ENCODE results near the gene KNSTRN. TPM values are rescaled to one million over a fixed set of nuclear protein-coding genes. Genes with fewer than 3 reads are reported as not detected.

Gene KNSTRN
- total RNA-seq, 1 experiment from 2014 or later, result 72.2 TPM

DNA sequence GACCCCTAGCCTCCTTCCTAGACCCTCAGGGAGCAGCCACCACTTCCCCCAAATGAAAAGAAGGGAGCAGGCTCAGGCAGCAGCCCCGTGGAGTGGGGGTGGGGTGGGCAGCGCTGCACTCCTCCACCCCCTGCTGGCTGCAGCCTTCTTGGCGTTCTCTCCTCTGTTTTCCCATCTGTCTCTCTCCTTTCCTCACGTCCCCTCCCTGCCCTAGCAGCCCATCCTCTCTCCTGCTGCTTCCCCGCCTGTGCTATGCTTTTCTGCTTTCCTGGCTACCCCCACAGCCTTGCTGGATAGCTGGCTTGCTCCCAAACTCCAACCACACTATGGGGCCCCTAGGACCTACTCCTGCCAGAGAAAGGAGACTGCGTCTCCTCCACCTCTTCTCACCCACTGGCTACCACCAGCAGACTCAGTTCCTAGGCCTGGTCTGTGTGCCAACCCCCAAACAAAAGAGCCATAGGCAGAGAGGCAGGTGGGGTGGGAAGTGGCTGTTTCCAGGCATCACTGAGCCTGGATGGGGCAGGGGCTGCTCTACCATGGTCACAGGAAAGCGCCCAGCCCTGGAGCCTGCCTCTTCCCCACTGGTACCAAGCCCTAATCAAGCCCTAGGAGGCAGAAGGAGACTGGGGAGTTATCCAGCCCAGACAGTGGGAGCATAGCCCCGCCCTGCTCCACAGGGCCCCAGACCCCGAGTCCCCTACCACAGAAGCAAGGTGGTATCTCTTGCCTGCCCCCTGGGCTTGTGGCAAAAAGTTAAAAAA lies 27.9 kb upstream of the KNSTRN start:
- Histone ChIP-seq H3K4me3 (ENCODE audit: insufficient read depth, low read depth, low read length) (no peak overlapping the region), H3K36me3 (replicated peaks; ENCODE audit: control insufficient read depth, insufficient read depth, low read length) (no peaks in the 10 kb centered on the region), H3K27me3 (ENCODE audit: control insufficient read depth, insufficient read depth, low read length) (peaks cover 19% of the 10 kb centered on the region)
- peak; percentile 91 for DNase-seq

DNA sequence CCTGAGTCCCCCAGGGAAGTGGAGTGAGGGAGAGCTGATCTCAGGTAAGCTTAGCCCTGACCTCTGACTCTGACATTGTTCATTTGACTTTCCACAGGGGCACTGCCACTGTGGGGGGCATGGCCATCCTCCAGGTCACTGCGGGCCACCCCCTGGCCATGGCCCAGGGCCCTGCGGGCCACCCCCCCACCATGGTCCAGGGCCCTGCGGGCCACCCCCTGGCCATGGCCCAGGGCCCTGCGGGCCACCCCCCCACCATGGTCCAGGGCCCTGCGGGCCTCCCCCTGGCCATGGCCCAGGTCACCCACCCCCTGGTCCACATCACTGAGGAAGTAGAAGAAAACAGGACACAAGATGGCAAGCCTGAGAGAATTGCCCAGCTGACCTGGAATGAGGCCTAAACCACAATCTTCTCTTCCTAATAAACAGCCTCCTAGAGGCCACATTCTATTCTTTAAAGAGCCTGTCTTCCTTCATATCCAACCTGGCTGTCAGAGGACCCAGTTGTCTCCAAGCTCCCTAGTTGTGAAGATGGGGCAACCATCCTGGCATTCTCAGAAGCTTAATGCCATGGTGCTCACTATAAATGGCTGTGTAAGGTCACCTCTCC lies 26.4 kb upstream of the KNSTRN start:
- Histone ChIP-seq H3K4me3 (ENCODE audit: insufficient read depth, low read depth, low read length) (no peak overlapping the region), H3K36me3 (replicated peaks; ENCODE audit: control insufficient read depth, insufficient read depth, low read length) (no peaks in the 10 kb centered on the region), H3K27me3 (ENCODE audit: control insufficient read depth, insufficient read depth, low read length) (peaks cover 21% of the 10 kb centered on the region)
- no peak for DNase-seq

DNA sequence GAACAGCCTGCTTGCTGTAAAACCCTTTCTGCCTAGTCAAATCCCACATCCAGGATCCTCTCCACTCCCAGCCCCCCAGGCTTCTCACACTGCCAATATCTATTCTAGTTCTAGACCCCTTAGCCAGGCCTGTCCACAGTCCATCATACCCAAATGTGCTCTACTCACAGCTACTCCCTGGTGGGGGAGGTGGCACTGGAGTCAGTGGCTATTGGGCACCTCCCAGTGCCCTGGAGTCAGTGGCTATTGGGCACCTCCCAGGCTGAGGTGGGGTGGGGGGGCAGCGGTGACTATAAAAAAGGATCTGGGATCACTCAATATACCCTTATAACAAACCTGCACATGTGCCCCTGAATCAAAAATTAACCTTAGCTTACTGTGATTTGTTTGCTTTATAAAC lies 25.3 kb upstream of the KNSTRN start:
- no peak overlapping the region; the same call in 1 of the 2 replicates for H3K4me3 ChIP-seq (ENCODE audit: insufficient read depth, low read depth, low read length)
- no peak for DNase-seq

DNA sequence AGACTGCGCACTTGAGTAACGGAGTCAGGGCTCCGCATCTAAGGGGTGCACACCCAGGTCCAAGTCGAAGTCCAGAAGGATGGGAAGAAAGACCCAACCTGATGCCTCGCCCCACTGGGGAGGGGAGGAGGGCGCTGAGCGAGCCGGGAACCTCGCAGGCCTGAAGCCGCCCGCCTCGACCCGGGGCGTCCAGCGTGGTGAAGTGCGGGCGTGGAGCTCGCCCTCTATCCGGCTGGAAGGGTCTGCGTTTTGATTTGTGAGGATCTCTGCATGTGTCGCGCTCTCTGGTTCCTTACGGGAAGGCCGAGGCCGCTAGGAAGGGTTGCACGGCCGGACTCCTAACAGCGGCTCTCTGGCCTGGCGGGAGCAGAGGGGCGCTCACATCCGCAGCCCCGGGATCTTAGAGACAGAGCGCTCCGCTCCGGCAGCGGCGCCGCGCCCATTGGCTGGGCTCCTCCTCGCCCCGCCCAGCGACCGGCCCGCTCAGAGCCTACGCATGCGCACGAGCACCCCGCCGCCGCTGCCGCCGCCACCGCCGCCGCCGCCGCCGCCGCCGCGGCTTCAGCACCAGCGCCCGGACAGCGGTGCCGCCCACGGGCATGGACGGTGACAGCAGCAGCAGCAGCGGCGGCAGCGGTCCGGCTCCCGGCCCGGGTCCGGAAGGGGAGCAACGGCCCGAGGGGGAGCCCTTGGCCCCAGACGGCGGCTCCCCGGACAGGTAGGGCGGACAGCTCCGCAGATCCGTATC lies 24.6 kb upstream of the KNSTRN start, which contains the start of gene DISP2:
TSS of gene DISP2 (plus strand) at position 497 of the 748 bp plus-strand sequence. CDS start at position 600, 103 bp downstream.
- Histone ChIP-seq H3K4me3 (ENCODE audit: insufficient read depth, low read depth, low read length) (peak within 1 kb of the TSS; percentile 56), H3K27me3 (ENCODE audit: control insufficient read depth, insufficient read depth, low read length) (peaks cover 21% of the 10 kb centered on the region), H3K36me3 (replicated peaks; ENCODE audit: control insufficient read depth, insufficient read depth, low read length) (no peaks in the 10 kb centered on the region)
- peak; percentile 100 for DNase-seq

More for the DNA sequence above, 25.3 kb upstream of the KNSTRN start:
- Histone ChIP-seq H3K27me3 (ENCODE audit: control insufficient read depth, insufficient read depth, low read length) (peaks cover 21% of the 10 kb centered on the region), H3K36me3 (replicated peaks; ENCODE audit: control insufficient read depth, insufficient read depth, low read length) (no peaks in the 10 kb centered on the region)

DNA sequence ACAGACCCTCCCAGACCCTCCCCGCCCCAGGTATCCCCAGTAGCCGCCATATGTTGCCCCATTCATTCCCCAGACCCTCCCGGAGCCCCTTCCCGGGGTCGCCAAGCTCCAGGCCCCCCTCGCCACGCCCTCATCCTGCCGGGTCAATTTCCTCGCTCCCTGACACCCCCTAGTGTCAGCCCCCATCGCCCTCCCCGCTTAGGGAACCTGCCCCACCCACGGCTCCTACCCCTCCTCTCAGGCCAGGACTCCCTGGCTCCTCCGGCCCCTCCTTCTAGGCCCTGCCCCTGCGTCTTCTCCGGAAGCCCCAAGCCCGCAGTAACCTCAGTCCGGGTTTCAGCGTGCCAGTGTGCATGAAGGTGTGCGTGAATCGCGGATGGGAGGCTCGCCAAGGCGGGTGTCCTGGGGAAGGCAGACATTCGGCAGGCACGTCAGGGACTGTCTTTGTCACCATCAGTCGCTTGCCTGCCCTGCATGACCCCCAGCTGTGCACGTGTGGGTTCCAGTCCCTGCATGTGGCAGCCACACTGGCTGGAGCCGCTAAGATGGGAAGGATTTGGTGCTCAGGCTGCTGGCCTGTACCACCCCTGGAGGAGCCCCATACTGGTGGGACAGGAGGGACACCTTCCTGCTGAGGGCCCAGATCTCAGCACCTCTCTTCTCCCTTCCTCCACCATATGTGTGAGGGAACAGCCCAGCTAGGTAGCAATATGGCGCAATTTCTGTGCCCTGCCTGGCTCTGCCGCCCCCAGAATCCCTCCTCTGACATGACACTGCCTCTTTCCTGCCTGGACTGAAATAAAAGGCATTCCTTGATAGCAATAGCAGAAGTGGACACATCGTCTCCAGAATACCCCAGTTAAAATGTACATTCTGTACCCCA lies 23.8 kb upstream of the KNSTRN start:
- Histone ChIP-seq H3K4me3 (ENCODE audit: insufficient read depth, low read depth, low read length) (peak overlapping the region; percentile 47), H3K36me3 (replicated peaks; ENCODE audit: control insufficient read depth, insufficient read depth, low read length) (no peaks in the 10 kb centered on the region), H3K27me3 (ENCODE audit: control insufficient read depth, insufficient read depth, low read length) (peaks cover 21% of the 10 kb centered on the region)
- DNase-seq, result peak; percentile 87

DNA sequence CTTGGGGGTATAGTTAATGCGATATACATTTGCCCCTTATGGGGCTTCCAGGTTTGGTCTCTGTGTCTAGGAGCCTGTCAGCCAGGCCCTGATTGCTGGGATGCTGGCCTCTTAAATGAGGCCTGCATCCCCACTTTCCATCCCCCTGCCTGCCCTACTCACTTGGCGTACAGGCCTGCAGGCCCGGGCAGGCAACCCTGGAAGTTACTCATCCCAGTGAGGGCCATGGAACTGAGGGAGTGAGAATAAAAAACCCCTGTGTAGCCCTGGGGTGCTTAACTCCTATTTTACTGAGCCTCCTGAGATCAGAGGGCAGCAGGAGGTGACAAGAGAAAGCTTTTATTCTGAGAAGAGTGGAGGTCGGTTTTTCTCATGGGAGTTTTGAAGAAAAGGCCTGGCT lies 22.5 kb upstream of the KNSTRN start:
- no peak for DNase-seq
- Histone ChIP-seq H3K27me3 (ENCODE audit: control insufficient read depth, insufficient read depth, low read length) (peaks cover 21% of the 10 kb centered on the region), H3K4me3 (ENCODE audit: insufficient read depth, low read depth, low read length) (no peak overlapping the region), H3K36me3 (replicated peaks; ENCODE audit: control insufficient read depth, insufficient read depth, low read length) (no peaks in the 10 kb centered on the region)

DNA sequence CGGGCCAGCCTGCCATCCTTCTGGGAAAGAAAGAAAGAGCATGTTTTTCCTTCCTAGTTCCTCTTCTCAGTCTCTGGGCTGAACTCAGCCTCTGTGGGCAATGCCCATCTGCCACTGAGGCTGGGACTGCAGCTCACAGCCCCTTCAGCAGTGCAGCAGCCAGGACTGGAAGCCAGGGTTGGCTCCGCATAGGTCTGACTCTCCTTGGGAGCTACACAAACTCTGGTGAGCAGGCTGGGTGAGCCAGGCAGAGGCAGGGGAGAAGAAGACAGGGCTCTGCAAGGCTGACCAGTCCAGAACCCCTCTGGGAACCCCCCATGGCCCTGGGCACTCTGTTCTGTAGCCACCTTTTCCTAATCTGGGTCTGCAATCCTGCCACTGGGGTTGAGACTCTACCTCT lies 20.9 kb upstream of the KNSTRN start:
- no peak for DNase-seq
- no peaks in the 10 kb centered on the region for H3K36me3 ChIP-seq (replicated peaks; ENCODE audit: control insufficient read depth, insufficient read depth, low read length)
- H3K4me3 ChIP-seq (ENCODE audit: insufficient read depth, low read depth, low read length), result no peak overlapping the region
- H3K27me3 ChIP-seq (ENCODE audit: control insufficient read depth, insufficient read depth, low read length), result peaks cover 19% of the 10 kb centered on the region

DNA sequence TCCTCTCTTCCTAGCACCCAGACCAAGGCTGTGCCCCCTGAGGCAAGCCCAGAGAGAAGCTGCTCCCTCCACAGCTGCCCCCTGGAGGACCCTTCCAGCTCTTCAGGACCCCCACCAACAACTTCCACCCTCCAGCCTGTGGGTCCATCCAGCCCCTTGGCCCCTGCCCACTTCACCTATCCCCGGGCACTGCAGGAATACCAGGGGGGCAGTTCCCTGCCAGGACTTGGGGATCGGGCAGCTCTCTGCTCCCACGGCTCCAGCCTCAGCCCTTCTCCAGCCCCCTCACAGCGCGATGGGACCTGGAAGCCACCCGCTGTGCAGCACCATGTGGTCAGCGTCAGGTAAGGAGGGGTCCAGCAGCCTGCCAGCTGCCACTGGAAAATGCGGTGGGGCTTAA lies 18.9 kb upstream of the KNSTRN start:
- Histone ChIP-seq H3K27me3 (ENCODE audit: control insufficient read depth, insufficient read depth, low read length) (peaks cover 24% of the 10 kb centered on the region), H3K4me3 (ENCODE audit: insufficient read depth, low read depth, low read length) (no peak overlapping the region), H3K36me3 (replicated peaks; ENCODE audit: control insufficient read depth, insufficient read depth, low read length) (no peaks in the 10 kb centered on the region)
- no peak for DNase-seq

DNA sequence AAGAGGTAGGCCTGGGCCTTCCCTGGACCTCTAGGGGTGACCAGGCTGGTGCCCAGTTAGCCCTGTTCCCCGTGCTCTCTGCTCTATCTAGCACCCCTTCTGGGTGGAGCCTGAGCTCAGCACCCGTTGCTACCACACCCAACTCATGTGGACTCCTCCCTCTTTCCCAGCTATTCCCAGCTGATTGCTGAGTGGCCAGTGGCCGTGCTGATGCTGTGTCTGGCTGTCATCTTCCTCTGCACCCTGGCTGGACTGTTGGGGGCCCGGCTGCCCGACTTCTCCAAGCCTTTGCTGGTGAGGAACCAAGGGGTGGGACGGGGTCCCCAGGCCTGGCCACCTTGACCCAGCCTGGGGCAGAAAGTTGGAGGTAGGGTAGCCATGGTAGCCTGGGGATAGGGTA lies 18.3 kb upstream of the KNSTRN start:
- Histone ChIP-seq H3K36me3 (replicated peaks; ENCODE audit: control insufficient read depth, insufficient read depth, low read length) (no peaks in the 10 kb centered on the region), H3K27me3 (ENCODE audit: control insufficient read depth, insufficient read depth, low read length) (peaks cover 22% of the 10 kb centered on the region), H3K4me3 (ENCODE audit: insufficient read depth, low read depth, low read length) (no peak overlapping the region)
- DNase-seq, result no peak

DNA sequence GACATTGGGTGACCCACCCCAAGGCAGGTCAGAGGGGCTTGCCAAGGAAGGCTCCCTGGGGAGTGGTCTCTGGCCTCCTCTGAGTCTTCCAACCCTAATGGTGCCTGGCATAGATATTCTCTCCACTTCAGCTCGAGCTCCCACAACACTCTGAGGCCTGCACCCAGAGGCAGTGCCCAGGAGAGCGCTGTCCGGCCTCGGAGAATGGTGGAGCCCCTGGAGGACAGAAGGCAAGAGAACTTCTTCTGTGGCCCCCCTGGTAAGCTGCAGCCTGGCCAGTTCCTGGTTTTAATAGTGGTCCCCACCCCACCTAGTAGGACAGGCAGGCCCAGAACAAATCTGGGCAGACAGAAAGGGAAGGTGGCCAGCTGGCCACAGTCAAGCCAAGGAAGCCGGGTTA lies 17.5 kb upstream of the KNSTRN start:
- no peak for DNase-seq
- Histone ChIP-seq H3K27me3 (ENCODE audit: control insufficient read depth, insufficient read depth, low read length) (peaks cover 19% of the 10 kb centered on the region), H3K36me3 (replicated peaks; ENCODE audit: control insufficient read depth, insufficient read depth, low read length) (no peaks in the 10 kb centered on the region), H3K4me3 (ENCODE audit: insufficient read depth, low read depth, low read length) (no peak overlapping the region)

DNA sequence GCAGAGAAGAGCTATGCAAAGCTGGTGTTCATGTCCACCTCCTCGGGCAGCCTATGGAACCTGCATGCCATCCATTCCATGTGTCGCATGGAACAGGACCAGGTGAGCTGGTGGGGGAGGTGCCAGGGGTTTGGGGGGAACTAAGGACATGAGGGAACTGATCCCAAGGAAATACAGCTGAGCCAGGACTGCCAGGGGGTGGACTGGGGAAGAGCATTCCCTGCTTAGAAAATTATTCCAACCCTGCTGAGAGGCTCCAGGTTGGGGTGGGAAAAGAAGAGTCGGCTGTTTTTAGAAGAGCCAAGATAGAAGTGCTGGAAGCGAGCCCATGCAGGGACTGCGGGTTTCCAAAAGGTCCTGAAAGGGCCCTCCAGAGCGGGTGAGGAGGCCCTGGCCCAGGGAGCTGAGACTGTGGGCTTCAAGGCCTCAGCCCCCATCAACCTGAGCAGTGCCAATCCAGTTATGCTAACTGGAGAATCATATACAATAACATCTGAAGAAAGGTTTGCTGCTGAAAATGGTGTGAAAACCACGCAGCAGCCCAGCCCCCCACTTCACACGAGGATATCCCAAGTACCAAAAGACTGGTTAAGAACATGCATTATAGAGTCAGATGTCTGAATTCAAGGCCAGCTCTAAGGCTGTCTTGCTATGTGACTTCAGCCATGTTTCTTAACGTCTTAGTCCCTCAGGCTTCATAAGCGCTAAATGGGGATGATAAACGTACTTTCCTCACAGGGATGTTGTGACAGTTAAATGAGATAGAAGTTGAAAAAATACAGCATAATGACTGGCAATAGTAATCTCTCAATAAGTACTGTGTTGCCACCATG lies 16.7 kb upstream of the KNSTRN start:
- Histone ChIP-seq H3K36me3 (replicated peaks; ENCODE audit: control insufficient read depth, insufficient read depth, low read length) (no peaks in the 10 kb centered on the region), H3K4me3 (ENCODE audit: insufficient read depth, low read depth, low read length) (no peak overlapping the region), H3K27me3 (ENCODE audit: control insufficient read depth, insufficient read depth, low read length) (peaks cover 17% of the 10 kb centered on the region)
- DNase-seq, result no peak

DNA sequence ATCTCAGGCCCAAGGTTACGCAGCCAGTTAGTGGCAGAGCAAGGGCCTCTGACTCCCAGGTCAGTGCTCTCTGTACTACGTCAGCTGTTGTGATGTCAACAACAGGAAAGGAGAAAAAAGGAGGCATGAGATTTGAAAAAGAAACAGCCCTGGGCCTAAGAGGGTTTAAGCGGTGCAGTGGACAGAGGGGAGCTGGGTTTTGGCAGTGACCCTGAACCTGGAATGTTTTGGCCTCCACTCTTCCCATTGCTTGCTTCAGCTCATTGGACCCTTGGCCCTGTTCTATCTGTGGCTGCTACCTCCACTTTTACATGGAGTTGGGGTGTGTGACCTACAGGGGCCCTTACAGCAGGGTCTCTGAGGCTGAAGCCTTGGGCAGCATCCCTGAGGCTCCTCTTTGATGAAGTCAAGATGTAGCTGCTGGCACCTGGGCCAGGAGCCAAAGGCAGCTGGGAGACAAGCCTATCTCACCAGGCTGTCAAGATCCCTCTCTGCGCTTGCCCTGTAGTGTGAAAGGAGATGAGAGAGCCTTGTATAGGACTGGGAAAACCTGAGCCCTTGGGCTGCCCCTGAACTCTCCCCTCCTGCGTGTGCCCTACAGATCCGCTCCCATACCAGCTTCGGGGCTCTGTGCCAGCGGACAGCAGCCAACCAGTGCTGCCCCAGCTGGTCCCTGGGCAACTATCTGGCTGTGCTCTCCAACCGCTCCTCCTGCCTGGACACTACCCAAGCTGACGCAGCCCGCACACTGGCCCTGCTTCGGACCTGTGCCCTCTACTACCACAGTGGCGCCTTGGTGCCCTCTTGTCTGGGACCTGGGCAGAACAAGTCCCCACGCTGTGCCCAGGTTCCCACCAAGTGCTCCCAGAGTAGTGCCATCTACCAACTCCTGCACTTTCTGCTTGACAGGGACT lies 15.8 kb upstream of the KNSTRN start:
- Histone ChIP-seq H3K27me3 (ENCODE audit: control insufficient read depth, insufficient read depth, low read length) (peaks cover 17% of the 10 kb centered on the region), H3K4me3 (ENCODE audit: insufficient read depth, low read depth, low read length) (no peak overlapping the region), H3K36me3 (replicated peaks; ENCODE audit: control insufficient read depth, insufficient read depth, low read length) (no peaks in the 10 kb centered on the region)
- no peak for DNase-seq

DNA sequence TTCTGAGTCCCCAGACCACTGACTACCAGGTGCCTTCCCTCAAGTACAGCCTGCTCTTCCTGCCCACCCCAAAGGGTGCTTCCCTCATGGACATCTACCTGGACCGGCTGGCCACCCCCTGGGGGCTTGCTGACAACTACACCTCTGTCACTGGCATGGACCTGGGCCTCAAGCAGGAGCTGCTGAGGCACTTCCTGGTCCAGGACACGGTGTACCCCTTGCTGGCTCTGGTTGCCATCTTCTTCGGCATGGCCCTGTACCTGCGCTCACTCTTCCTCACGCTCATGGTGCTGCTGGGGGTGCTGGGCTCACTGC lies 15.2 kb upstream of the KNSTRN start:
- Histone ChIP-seq H3K36me3 (replicated peaks; ENCODE audit: control insufficient read depth, insufficient read depth, low read length) (no peaks in the 10 kb centered on the region), H3K4me3 (ENCODE audit: insufficient read depth, low read depth, low read length) (no peak overlapping the region; the same call in 1 of the 2 replicates), H3K27me3 (ENCODE audit: control insufficient read depth, insufficient read depth, low read length) (peaks cover 17% of the 10 kb centered on the region)
- no peak for DNase-seq

All from H7 (cell line).